VCaP (cell line): ENCODE measurements around the gene NPM1.
"Not testable (repeated sequence)": the region's sequence is repeated elsewhere in the genome, so short reads cannot be mapped to it uniquely, and the experiment has no call there.

Experiments
- H3K27ac ChIP-seq: fragments of 450-650 bp; 2 replicates; pipeline ENCODE4 v1.5.1; 2017
- CTCF ChIP-seq: fragments of 450-650 bp; conservative IDR thresholded peaks from 2 replicates; pipeline ENCODE4 v1.5.1; 2017; ENCODE audit warnings: mild to moderate bottlenecking, moderate library complexity

NPM1 gene

DNA sequence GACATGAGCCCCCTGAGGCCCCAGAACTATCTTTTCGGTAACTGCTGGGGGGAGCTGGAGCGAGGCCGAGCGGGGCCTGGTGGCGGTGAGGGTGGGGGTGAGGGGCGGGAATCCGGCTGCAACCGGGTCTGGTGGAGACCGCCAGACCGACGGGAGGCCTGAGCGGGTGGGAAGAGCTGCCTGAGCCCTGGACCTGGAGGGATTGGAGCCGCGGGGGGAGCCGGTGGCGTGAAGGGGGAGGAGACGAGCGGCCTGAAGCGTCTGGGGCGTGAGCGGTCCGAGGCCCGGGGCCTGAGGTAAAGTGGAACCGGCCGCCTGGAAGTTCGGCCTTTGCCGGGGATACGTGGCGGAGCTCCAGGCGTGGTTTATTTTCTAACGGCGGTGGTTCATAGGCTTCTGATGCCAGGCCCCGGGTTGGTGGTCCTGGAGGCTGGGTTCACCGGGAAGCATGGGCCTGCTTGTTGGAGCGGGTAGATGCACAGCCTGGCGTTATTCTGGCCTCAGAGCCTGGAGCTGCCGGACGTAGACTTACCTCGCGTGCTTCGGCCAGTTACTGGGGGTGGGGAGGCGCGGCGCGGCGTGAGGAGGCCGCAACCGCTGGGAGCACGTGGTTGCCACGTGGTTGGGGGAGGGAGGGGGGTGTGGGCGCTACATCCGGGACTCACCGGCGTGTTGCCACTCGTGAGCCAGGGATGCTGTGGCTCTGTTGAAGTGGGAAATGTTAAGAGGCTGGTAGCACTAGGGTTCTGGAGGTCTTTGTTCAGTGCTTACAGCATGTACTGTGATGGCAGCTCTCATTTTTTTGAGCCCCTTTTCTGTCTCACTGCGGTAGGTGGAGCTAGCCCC is 544 bp downstream of the NPM1 start:
- TF ChIP-seq CTCF: no peak
- peak overlapping the region; percentile 87 for H3K27ac ChIP-seq

DNA sequence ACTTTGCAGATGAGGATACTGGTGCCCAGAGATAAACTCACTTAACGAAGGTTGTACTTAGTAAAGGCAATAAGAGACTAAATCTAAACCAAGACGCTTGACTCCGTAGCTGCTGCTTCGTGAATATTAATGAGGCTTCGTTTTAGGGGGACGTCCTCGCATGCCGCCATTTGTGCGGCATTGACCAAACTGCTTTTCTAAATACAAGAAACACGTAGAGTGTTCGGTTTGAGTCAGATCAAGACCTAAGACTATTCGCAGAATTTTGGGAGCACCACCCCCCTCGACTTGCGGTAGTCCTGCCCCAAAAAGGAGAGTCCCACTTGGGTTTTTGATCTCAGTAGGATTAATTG is 1.1 kb downstream of the NPM1 start:
- peak overlapping the region; percentile 87 for H3K27ac ChIP-seq
- TF ChIP-seq CTCF: no peak

DNA sequence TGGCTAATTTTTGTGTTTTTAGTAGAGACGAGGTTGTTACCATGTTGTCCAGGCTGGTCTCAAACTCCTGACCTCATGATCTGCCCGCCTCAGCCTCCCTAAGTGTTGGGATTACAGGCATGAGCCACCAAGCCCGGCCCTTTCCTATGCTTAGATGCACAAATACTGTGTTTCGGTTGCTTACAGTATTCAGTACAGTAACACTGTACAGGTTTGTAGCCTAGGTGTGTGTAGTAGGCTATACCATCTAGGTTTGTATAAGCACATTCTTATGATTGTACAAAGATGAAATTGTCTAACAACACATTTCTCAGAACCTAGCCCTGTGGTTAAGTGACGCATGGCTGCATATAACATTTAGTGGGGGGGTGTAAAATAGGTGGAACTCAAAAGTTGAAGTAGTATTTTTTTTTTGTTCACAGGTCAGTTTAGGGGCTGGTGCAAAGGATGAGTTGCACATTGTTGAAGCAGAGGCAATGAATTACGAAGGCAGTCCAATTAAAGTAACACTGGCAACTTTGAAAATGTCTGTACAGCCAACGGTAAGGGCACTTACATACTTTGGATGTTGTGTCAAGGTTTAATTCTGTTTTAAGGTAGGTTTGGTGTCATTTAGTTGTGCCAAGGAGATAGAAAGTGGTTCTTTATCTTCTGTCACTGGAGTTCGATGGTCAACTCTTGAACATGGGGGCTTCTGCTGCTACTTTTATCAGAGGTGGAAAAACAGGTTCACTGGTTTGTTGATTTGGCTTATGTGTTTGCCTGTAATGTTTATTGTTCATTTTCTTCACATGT is 3.4 kb downstream of the NPM1 start:
- TF ChIP-seq CTCF: no peak
- no peak overlapping the region for H3K27ac ChIP-seq

- no peak overlapping the region for H3K27ac ChIP-seq
Observed at GRCh38 chr5:171391996-171392577, 4.4 kb downstream of the NPM1 start.

DNA sequence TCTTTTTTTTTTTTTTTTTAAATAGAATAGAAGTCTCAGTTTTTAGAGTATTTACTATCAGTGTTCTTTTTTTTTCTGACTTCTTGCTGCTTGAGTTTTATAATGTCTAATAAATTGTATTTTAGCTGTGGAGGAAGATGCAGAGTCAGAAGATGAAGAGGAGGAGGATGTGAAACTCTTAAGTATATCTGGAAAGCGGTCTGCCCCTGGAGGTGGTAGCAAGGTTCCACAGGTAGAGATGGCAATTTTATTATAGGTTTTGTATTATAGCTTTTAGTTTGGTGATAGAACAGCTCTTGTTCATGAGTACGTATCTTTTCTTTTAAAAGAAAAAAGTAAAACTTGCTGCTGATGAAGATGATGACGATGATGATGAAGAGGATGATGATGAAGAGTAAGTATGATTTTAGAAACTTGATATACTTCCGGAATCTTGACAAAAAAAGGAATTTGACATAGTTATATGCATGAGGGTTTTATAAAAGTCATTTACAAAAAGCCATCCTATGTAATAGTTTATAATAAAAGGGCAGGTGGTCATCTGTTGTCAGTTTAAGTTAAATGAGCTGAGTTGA is 5.0 kb downstream of the NPM1 start:
- no peak overlapping the region for H3K27ac ChIP-seq
- TF ChIP-seq CTCF: no peak

More at GRCh38 chr5:171391996-171392577, 4.4 kb downstream of the NPM1 start:
- no peak for TF ChIP-seq CTCF

DNA sequence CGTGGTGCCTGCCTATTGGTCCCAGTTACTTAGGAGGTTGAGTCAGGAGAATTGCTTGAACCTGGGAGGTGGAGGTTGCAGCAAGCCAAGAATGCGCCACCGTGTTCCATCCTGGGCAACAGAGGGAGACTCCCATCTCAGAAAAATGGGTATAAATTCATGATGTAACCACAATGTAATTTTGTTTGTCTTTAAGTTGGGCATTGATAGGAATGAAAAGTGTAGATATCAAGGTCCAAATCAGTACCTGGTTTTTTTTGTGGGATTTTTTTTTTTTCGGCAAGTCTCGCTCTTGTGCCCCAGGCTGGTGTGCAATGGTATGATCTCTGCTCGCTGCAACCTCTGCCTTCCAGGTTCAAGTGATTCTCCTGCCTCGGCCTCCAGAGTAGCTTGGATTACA is 7.4 kb downstream of the NPM1 start:
- TF ChIP-seq CTCF: no peak
- no peak overlapping the region for H3K27ac ChIP-seq

GRCh38 chr5:171396583-171396982 is 8.9 kb downstream of the NPM1 start:
- H3K27ac ChIP-seq: not testable (repeated sequence)
